GM10847 (cell line): ENCODE results near the gene MYO9B.

Experiments used
- POLR2A ChIP-seq: IDR thresholded peaks from 2 replicates; pipeline ENCODE4 v1.6.1; 2011; ENCODE audit not compliant: insufficient read length; ENCODE audit errors: extremely low read depth

MYO9B gene

DNA sequence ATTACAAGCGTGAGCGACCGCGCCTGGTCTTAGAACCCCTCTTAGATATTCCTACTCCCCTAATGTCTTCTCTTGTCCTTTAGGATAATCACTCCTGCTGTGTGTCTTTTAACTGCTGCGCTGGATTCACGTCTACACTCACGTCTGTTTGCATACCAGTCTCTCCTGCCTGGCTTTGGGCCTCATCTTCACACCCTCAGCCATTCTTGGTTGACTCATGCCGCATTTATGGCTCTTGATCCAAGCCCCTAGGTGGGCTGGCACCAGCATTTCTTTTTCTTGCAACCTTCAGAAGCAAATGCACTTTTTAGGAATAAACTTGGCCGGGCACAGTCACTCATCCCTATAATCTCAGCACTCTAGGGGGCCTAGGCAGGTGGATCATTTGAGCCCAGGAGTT is 22.7 kb downstream of the MYO9B start:
- TF ChIP-seq POLR2A: no peak

DNA sequence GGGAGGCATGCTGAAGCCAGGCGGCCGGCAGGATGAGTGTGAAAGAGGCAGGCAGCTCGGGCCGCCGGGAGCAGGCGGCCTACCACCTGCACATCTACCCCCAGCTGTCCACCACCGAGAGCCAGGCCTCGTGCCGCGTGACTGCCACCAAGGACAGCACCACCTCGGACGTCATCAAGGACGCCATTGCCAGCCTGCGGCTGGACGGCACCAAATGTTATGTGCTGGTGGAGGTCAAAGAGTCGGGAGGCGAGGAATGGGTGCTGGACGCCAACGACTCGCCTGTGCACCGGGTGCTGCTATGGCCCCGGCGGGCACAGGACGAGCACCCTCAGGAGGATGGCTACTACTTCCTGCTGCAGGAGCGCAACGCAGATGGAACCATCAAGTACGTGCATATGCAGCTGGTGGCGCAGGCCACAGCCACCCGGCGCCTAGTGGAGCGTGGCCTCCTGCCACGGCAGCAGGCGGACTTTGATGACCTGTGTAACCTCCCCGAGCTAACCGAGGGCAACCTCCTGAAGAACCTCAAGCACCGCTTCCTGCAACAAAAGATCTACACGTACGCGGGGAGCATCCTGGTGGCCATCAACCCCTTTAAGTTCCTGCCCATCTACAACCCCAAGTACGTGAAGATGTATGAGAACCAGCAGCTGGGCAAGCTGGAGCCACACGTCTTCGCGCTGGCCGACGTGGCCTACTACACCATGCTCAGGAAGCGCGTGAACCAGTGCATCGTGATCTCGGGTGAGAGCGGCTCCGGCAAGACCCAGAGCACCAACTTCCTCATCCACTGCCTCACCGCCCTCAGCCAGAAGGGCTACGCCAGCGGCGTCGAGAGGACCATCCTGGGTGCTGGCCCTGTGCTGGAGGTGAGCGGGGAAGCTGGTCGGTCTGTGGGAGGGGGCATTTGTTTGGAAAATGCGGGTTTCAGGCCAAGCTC is 26.4 kb downstream of the MYO9B start:
- TF ChIP-seq POLR2A: no peak

DNA sequence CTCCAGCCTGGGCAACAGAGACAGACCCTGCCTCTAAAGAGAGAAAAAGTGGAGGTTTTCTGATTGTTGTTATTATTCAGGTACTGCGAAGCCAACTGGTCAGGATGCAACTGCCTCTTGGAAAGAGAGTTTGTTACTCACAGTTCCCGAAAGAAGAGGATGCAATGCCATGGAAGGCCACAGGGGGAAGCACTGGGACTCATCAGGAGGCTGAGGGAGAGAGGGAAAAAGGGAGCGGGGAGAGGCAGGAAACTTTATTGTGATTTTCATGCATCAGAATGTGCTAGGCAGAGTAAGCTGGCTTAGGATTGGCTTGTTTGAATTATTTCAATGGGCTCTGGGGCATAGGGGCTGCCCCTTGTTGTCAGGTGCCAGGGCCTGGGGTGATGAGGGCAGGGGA is 27.6 kb downstream of the MYO9B start:
- no peak for TF ChIP-seq POLR2A

GRCh38 chr19:17104679-17105078 is 29.1 kb downstream of the MYO9B start:
- no peak for TF ChIP-seq POLR2A

GRCh38 chr19:17105556-17105955 is 30.0 kb downstream of the MYO9B start:
- no peak for TF ChIP-seq POLR2A

- TF ChIP-seq POLR2A: no peak
These were observed 32.2 kb downstream of the MYO9B start for GRCh38 chr19:17107546-17108452.

- TF ChIP-seq POLR2A: no peak
These were observed 32.8 kb downstream of the MYO9B start for GRCh38 chr19:17108453-17108784.

GRCh38 chr19:17109300-17109699 is 33.7 kb downstream of the MYO9B start:
- no peak for TF ChIP-seq POLR2A

DNA sequence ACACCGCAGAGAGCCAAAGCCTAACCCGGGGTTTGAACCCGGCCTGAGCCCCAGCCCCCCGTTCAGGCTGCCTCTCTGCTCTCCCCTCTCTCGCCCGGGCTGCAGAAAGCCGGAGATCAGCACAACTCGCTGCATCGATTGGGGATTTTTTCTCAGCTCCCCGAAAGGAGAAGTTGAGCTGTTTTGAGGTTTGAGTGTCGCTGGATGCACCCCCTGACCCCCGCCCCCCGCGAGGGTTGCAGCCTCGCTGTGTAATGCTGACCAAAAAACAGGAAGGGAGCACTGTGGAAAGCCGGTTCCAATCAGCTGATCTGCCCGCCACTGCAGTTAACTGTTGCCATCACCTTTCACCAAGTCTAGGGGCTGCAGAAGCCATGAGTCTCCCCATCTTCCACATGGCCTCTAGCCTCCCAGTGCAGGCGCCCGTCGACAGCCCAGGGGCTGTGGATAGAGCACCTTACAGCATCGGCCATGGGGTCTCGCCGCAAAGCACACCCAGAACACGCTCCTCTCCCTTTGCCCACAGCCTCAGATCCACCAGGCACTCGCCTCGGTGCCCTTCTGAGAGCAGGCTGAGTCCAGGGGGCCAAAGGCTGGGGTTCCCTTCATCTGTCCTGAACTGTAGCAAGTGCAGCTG is 34.5 kb downstream of the MYO9B start:
- no peak for TF ChIP-seq POLR2A

DNA sequence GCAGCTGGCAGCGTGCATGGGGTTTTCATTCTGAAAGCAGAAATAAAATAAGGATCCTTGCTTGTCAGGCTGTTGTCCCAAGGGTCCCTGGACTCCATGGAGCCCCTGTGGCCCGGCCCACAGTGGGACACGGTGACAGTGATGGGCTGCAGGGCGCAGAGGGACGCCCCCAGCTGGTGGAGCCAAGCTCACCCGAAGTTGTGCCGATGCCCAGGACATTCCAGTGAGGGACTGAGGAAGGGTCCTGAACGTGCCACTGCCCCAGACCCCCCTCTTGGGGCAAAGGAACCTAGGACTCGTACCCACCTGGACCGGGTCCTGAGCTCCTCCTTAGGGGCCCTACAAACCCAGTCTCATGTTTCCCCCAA is 35.0 kb downstream of the MYO9B start:
- TF ChIP-seq POLR2A: no peak

DNA sequence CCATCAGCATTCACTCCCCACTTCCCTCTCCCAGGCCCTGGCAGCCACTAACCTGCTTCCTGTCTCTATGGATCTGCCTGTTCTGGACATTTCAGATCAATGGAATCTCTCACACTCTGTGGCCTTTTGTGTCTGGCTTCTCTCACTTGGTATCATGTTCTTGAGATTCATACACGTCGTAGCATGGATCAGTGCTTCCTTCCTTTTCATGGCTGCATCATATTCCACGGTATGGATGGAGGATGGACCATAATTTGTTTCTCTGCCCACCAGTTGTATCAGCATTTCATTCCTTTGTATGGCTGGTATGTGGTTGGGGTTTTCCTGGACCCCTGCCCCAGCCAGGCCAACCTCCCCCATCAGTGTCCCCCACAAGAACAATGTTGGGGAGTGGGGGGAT is 36.2 kb downstream of the MYO9B start:
- TF ChIP-seq POLR2A: no peak

- no peak for TF ChIP-seq POLR2A
These were observed 36.7 kb downstream of the MYO9B start for GRCh38 chr19:17112271-17112670.

GRCh38 chr19:17112700-17113099 is 37.1 kb downstream of the MYO9B start:
- TF ChIP-seq POLR2A: no peak

GRCh38 chr19:17113127-17113785 is 37.7 kb downstream of the MYO9B start:
- TF ChIP-seq POLR2A: no peak

DNA sequence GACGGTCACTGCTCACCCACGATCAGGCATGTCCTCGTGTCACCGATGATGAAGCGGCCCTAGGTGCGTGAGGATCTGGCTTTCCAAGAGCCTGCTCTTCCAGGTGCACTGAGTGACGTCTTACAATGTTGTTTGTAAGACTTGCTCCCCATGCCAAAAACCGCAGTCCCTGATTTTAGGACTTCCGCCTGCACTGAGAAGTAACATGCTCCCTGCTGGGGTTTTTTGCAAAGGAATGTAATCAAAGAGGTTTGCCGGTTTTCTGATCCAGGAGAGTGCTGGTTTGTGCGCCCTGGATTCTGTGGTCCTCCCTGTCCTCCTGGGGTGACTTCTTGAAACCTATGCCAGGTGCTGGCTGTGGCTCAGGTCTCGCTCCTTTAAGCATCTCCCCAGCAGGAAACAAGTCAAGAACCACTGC is 38.8 kb downstream of the MYO9B start:
- no peak for TF ChIP-seq POLR2A

DNA sequence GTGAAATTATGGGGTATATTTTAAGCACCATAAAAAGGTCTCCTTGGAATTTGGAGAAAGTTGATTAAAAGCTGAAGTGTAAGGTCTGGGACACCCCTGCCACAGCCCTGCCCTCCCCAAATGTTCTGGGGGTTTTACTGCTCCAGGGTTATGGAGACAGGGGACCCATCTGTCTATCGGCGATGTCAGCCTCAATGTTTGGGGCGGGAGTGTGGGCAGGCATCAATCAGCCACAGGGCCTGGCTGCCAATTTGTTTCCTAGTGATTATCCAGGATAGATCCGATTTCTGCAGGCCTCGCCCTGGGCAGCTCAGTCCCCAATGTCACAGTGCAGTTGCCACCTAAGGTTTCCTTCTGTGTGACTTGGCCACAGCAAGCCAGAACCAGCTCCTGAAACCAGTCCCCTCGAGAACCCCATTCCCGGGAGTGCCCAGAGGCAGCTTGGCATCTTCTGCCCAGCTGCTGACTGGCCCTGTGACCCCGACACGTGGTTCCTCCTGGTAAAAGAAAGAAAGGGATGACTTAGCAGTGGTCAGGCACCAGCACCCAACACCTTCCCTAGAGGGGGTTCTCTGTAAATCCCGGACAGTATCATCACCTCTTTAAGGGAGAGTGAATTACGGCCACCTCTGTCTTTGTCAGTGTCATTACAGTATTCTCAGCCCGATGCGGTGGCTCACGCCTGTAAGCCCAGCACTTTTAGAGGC is 41.6 kb downstream of the MYO9B start:
- no peak for TF ChIP-seq POLR2A
